Measurements from ENCODE around the gene RETREG3.
A peak's percentile ranks its signal among the peaks of the same experiment; 100 is the strongest.
"Not testable (repeated sequence)": the region's sequence is repeated elsewhere in the genome, so short reads cannot be mapped to it uniquely, and the experiment has no call there.

RETREG3 gene

DNA sequence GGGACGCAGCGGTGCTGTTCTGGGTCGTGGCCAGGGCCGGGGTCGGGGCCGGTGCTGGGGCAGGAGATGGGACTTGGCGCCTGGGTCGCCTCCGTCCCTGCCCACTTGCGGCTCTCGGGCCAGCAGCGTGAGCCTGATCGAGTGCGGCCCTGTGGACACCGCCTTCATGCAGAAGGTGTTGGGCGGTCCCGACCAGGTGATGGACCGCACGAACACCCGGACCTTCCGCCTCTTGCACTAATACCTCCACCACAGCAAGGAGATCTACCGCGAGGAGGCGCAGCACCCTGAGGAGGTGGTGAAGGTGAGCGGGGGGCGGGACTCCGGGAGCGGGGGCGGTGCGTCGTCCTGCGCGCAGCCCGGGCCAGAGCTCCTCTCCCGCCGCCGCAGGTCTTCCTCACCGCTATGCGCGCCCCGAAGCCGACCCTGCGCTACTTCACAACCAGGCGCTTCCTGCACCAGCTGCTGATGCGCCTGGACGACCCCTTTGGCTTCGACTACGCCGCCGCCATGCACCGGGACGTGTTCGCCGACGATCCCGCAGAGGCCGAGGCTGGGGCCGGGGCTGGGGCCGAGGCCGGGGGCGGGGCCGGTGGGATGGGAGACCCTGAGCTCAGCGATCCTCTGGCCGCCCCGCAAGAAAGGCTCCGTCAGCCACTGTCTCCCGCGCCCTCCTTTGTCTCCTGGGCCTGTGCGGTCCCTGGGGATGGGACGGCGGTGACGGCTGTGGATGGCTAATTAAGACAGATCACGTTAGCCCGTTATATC, 60.9 kb downstream of the RETREG3 start:
- no peak overlapping the region for H3K9ac ChIP-seq (ENCODE audit: low read depth, low read length)
- H3K9me3 ChIP-seq (ENCODE audit: insufficient read depth, low read length, severe bottlenecking), result no peaks in the 10 kb centered on the region
- H3K27me3 ChIP-seq (ENCODE audit: insufficient read depth, low read length, poor library complexity), result no peaks in the 10 kb centered on the region
- H3K4me2 ChIP-seq (ENCODE audit: insufficient read depth, low read length), result no peak overlapping the region
- H2AFZ ChIP-seq (ENCODE audit: low read depth, low read length), result no peak overlapping the region
- no peak for TF ChIP-seq CTCF (IDR thresholded peaks at IDR 0.05; ENCODE audit: borderline replicate concordance, extremely low read depth, low read length, poor library complexity, severe bottlenecking)
- TF ChIP-seq EZH2 (IDR thresholded peaks at IDR 0.05; ENCODE audit: borderline replicate concordance, low read depth, low read length, severe bottlenecking), result no peak
- 0 out of 2 replicates have a peak, but pooled peaks cover 2% of the 10 kb centered on the region for H4K20me1 ChIP-seq (ENCODE audit: insufficient read depth, low read length)
- peaks cover 6% of the 10 kb centered on the region for H3K4me1 ChIP-seq (ENCODE audit: insufficient read depth, low read length)
- peaks cover 14% of the 10 kb centered on the region for H3K36me3 ChIP-seq (ENCODE audit: insufficient read depth, low read length)
- H3K27ac ChIP-seq (ENCODE audit: low read length), result no peak overlapping the region
- H3K79me2 ChIP-seq (ENCODE audit: insufficient read depth, low read length), result peaks cover 9% of the 10 kb centered on the region
- no peak overlapping the region for H3K4me3 ChIP-seq (ENCODE audit: low read depth in 1 of 2, low read length in 2 of 2)
- DNase-seq (no peak), ATAC-seq (ENCODE audit: insufficient read depth, low read depth) (no peak)

DNA sequence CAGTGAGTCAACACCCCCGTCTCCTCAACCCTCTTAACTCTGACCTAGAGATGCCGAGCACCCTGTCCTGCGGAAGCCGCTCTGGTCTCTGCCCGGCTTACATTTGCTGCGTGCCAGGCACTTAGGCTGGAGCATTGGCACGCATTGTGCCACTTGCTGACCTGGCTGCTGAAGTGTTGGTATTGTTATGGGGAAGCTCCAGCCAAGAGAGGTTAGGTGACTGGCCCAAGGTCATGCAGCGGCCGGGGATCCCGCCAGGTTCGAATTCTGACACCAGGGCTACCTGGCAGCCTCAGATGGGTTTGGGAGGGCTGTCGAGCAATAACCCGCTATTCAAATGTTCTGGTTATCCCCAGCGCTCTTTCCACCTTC, 61.5 kb downstream of the RETREG3 start:
- Histone ChIP-seq H3K36me3 (ENCODE audit: insufficient read depth, low read length) (peaks cover 14% of the 10 kb centered on the region), H2AFZ (ENCODE audit: low read depth, low read length) (no peak overlapping the region), H3K4me3 (ENCODE audit: low read depth in 1 of 2, low read length in 2 of 2) (no peak overlapping the region), H3K9ac (ENCODE audit: low read depth, low read length) (no peak overlapping the region), H4K20me1 (ENCODE audit: insufficient read depth, low read length) (no peaks in the 10 kb centered on the region), H3K27me3 (ENCODE audit: insufficient read depth, low read length, poor library complexity) (no peaks in the 10 kb centered on the region), H3K9me3 (ENCODE audit: insufficient read depth, low read length, severe bottlenecking) (no peaks in the 10 kb centered on the region), H3K27ac (ENCODE audit: low read length) (no peak overlapping the region), H3K79me2 (ENCODE audit: insufficient read depth, low read length) (0 out of 2 replicates have a peak, but pooled peaks cover 3% of the 10 kb centered on the region), H3K4me2 (ENCODE audit: insufficient read depth, low read length) (no peak overlapping the region), H3K4me1 (ENCODE audit: insufficient read depth, low read length) (no peaks in the 10 kb centered on the region)
- TF ChIP-seq CTCF (IDR thresholded peaks at IDR 0.05; ENCODE audit: borderline replicate concordance, extremely low read depth, low read length, poor library complexity, severe bottlenecking), result no peak
- TF ChIP-seq EZH2 (IDR thresholded peaks at IDR 0.05; ENCODE audit: borderline replicate concordance, low read depth, low read length, severe bottlenecking), result no peak
- DNase-seq, result no peak
- no peak for ATAC-seq (ENCODE audit: insufficient read depth, low read depth)

GRCh38 chr17:42547001-42547461, 62.1 kb downstream of the RETREG3 start:
- H3K27me3 ChIP-seq (ENCODE audit: insufficient read depth, low read length, poor library complexity), result no peaks in the 10 kb centered on the region
- H2AFZ ChIP-seq (ENCODE audit: low read depth, low read length), result no peak overlapping the region
- H3K79me2 ChIP-seq (ENCODE audit: insufficient read depth, low read length), result no peaks in the 10 kb centered on the region
- H4K20me1 ChIP-seq (ENCODE audit: insufficient read depth, low read length), result no peaks in the 10 kb centered on the region
- H3K4me3 ChIP-seq (ENCODE audit: low read depth in 1 of 2, low read length in 2 of 2), result no peak overlapping the region
- TF ChIP-seq CTCF (IDR thresholded peaks at IDR 0.05; ENCODE audit: borderline replicate concordance, extremely low read depth, low read length, poor library complexity, severe bottlenecking), result no peak
- no peak for TF ChIP-seq EZH2 (IDR thresholded peaks at IDR 0.05; ENCODE audit: borderline replicate concordance, low read depth, low read length, severe bottlenecking)
- H3K4me2 ChIP-seq (ENCODE audit: insufficient read depth, low read length), result no peak overlapping the region
- H3K9me3 ChIP-seq (ENCODE audit: insufficient read depth, low read length, severe bottlenecking), result no peaks in the 10 kb centered on the region
- H3K9ac ChIP-seq (ENCODE audit: low read depth, low read length), result no peak overlapping the region
- peaks cover 16% of the 10 kb centered on the region for H3K36me3 ChIP-seq (ENCODE audit: insufficient read depth, low read length)
- H3K27ac ChIP-seq (ENCODE audit: low read length), result no peak overlapping the region
- H3K4me1 ChIP-seq (ENCODE audit: insufficient read depth, low read length), result no peaks in the 10 kb centered on the region
- ATAC-seq (ENCODE audit: insufficient read depth, low read depth), result 0 out of 3 replicates have a peak, but pooled peaks have one; percentile 12
- DNase-seq, result no peak

GRCh38 chr17:42545755-42546505, 63.2 kb downstream of the RETREG3 start:
- peaks cover 22% of the 10 kb centered on the region for H3K36me3 ChIP-seq (ENCODE audit: insufficient read depth, low read length)
- not testable (repeated sequence) for H3K4me3 ChIP-seq (ENCODE audit: low read depth in 1 of 2, low read length in 2 of 2); DNase-seq; H3K4me2 ChIP-seq (ENCODE audit: insufficient read depth, low read length); H3K9me3 ChIP-seq (ENCODE audit: insufficient read depth, low read length, severe bottlenecking); H3K4me1 ChIP-seq (ENCODE audit: insufficient read depth, low read length); ATAC-seq (ENCODE audit: insufficient read depth, low read depth); H3K79me2 ChIP-seq (ENCODE audit: insufficient read depth, low read length); H4K20me1 ChIP-seq (ENCODE audit: insufficient read depth, low read length); H2AFZ ChIP-seq (ENCODE audit: low read depth, low read length); H3K27me3 ChIP-seq (ENCODE audit: insufficient read depth, low read length, poor library complexity); H3K9ac ChIP-seq (ENCODE audit: low read depth, low read length); H3K27ac ChIP-seq (ENCODE audit: low read length)
